ES-I3 (cell line): ENCODE data around the gene POGZ.
A peak's percentile ranks its signal among the peaks of the same experiment; 100 is the strongest.

Source experiments
- H3K36me3 ChIP-seq: 2 replicates; pipeline ENCODE4 v1.6.1; 2013; ENCODE audit warnings: mild to moderate bottlenecking, low read length, control low read depth, moderate library complexity; ENCODE audit not compliant: insufficient read depth
- H3K4me1 ChIP-seq: 2 replicates; pipeline ENCODE4 v1.6.1; 2013; ENCODE audit warnings: mild to moderate bottlenecking, control low read depth, low read length; ENCODE audit not compliant: insufficient read depth
- H3K9ac ChIP-seq: 2 replicates; pipeline ENCODE4 v1.6.1; 2013; ENCODE audit warnings: low read depth, mild to moderate bottlenecking, low read length, moderate library complexity
- H3K9me3 ChIP-seq: 2 replicates; pipeline ENCODE4 v1.6.1; 2013; ENCODE audit warnings: mild to moderate bottlenecking, low read length, moderate library complexity; ENCODE audit not compliant: control insufficient read depth, insufficient read depth

The POGZ gene, protein sequence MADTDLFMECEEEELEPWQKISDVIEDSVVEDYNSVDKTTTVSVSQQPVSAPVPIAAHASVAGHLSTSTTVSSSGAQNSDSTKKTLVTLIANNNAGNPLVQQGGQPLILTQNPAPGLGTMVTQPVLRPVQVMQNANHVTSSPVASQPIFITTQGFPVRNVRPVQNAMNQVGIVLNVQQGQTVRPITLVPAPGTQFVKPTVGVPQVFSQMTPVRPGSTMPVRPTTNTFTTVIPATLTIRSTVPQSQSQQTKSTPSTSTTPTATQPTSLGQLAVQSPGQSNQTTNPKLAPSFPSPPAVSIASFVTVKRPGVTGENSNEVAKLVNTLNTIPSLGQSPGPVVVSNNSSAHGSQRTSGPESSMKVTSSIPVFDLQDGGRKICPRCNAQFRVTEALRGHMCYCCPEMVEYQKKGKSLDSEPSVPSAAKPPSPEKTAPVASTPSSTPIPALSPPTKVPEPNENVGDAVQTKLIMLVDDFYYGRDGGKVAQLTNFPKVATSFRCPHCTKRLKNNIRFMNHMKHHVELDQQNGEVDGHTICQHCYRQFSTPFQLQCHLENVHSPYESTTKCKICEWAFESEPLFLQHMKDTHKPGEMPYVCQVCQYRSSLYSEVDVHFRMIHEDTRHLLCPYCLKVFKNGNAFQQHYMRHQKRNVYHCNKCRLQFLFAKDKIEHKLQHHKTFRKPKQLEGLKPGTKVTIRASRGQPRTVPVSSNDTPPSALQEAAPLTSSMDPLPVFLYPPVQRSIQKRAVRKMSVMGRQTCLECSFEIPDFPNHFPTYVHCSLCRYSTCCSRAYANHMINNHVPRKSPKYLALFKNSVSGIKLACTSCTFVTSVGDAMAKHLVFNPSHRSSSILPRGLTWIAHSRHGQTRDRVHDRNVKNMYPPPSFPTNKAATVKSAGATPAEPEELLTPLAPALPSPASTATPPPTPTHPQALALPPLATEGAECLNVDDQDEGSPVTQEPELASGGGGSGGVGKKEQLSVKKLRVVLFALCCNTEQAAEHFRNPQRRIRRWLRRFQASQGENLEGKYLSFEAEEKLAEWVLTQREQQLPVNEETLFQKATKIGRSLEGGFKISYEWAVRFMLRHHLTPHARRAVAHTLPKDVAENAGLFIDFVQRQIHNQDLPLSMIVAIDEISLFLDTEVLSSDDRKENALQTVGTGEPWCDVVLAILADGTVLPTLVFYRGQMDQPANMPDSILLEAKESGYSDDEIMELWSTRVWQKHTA (N-terminal part only)

DNA sequence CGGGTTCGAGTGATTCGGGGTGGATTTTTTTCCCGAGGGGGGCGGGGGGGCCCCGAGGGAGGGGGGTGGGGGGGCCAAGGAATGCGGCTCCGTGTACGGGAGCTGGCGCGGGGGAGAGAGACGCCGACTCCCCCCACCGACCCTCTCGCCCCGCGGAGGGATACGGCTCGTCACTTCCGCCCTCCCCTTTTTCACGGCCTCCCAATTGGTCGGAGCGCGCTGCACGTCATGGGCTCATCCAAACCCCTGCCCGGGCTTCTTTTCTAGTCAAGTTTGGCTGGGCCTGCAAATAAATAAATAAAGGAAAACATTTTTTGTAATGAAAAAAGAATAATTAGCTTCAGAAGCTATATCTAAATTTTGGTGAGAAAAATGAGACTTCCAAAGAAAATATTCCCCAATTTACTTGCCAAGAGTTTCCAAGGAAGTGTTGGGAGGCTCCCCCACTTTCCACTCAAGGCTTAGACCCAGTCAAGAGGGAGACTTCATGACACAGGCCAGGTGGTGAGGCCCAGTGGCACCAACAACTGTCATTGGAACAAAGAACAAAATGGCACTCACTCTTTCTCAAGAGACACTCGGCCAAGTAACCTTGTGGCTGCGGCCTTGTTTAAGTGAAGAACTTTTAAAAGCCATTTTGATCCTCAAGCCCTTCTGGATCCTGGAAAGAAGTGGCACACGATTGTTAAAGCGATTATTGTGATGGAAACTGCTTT, at the start of gene POGZ:
TSS of gene POGZ (minus strand) at position 164 of the 716 bp plus-strand sequence. CDS start 17,290 bp downstream, outside the sequence.
- Histone ChIP-seq H3K9me3 (no peaks in the 10 kb centered on the region), H3K4me1 (peaks cover 5% of the 10 kb centered on the region), H3K36me3 (no peaks in the 10 kb centered on the region), H3K9ac (peak within 1 kb of the TSS; percentile 87)

DNA sequence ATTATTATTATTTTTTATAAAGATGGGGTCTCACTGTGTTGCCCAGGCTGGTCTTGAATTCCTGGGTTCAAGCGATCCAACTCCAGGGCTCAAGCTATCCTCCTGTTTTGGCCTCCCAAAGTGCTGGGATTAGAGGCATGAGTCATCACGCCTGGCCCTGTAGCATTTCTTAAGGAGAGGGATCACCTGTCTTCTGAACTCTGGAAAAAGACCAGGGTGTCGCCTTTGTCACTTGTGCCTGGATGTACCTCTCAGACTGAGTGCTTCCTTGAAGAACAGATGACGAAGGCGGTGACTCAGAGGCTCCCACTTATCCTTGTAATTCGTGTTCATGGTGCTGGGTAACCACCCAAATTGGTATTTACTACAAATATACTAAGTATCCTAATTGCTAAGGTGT, 49.5 kb upstream of the POGZ start:
- Histone ChIP-seq H3K9ac (no peak overlapping the region), H3K4me1 (peaks cover 16% of the 10 kb centered on the region), H3K36me3 (no peaks in the 10 kb centered on the region), H3K9me3 (no peaks in the 10 kb centered on the region)

DNA sequence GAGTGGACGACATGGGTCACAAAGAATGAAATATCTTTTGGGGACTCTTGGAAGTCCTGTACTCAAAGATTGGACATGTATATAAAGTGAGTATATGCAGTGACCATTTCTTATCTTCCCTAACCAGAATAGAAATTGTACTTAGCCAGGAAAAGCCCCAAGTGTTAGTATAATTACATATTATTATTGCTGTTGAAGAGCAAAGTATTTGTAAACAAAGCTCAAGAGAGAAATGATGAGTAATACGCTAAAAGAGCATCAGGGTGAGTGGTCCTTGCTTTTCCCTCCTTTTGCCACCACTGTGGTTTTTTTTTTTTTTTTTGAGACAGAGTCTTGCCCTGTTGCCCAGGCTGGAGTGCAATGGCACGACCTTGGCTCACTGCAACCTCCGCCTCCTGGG, 45.5 kb upstream of the POGZ start:
- Histone ChIP-seq H3K4me1 (no peaks in the 10 kb centered on the region; the same call in 1 of the 2 replicates), H3K9me3 (no peaks in the 10 kb centered on the region), H3K36me3 (no peaks in the 10 kb centered on the region), H3K9ac (no peak overlapping the region)

DNA sequence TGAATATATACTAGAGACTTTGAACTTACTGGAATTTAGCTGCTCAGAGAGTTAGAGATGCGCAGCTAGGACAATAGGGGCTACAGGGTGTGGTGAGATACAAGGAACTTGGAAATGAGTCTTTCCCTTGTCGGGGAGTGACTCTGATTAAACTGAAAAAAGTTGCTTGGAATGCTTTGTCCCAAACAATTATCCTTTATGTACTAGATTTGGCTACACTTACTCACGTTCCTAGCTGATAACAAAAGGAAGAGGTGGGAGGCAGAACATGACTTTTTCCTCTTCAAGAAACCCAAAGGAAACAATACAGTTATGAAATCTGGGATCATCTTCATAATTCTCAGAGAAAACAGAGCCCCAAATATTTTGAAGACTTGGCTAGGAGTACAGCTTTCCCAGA, 45.0 kb upstream of the POGZ start:
- H3K9me3 ChIP-seq: no peaks in the 10 kb centered on the region
- H3K9ac ChIP-seq: no peak overlapping the region
- H3K4me1 ChIP-seq: no peaks in the 10 kb centered on the region; the same call in 1 of the 2 replicates
- no peaks in the 10 kb centered on the region for H3K36me3 ChIP-seq

DNA sequence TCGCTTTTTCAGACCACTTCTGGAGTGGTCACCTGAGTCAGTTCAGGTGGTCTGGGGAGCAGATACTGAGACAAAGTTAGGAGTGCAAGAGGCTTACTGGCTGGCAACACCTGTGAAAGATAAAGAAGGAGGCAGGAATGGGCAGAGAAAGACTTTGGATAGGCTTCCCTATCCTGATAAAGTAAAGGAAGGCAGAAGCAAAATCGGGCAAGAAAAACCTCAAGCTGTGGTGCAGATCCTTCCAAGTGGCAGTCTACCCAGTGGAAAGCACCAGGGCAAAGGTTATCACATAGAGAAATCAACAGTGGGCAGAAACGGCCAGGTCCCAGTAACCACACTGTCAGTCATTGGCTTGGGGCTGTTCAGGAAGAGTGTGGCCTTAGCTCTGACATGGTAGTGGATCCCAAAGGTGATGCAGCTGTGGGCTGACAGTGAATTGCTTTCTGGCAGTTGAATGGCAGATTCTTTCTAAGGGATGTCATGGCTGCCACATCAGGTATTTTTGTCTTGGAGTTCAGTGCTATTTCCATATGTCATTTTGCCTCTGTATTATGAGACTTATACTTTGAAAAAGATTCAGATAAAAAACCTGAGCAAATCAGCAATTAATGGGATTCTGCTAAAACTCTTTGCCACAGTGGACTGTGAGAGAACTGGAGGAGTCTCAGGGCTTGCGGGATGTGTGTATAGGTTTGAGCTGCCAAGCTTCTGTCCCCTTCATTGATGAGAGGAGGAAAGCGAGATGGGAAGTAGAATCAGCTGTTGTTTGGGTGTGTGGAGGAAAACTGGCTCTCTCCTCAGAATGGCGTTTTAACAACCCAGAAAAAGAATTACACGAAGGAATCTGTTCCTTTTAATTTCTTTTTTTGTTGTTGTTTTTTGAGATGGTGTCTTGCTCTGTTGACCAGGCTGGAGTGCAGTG, 43.8 kb upstream of the POGZ start:
- Histone ChIP-seq H3K9me3 (no peaks in the 10 kb centered on the region), H3K9ac (no peak overlapping the region), H3K36me3 (no peaks in the 10 kb centered on the region), H3K4me1 (no peaks in the 10 kb centered on the region; the same call in 1 of the 2 replicates)

DNA sequence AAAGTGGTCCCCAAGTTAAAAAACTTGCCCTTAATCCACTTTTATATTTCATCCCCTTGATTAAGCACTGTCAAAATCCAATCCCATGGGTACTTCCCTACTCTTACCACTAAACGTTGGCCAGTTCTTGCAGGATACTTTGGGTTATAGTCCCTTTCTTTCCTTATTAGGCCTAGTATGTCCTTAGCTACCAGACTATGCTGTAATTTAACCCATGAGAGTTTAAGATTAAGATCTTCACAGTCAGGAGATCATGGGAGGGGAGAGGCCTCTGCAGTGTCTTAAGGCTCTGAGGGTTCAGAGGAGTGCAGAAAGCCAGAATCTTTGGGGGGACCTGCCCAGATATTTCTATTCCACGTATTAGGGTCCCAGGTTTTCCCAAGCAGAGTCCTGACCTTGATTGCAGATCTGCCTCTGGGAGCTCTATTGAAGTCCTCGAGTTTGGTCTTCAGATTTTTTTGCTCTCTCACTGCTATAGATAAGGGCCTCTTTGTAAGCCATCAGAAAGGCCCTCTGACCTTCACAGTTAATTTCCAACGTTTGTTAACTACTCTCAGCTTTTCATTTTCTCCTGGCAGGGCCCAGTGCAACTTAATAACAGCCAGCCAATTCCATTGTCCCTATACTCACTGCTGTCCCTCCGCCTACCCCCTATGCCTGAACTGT, 42.9 kb upstream of the POGZ start:
- H3K4me1 ChIP-seq: no peaks in the 10 kb centered on the region; the same call in 1 of the 2 replicates
- no peaks in the 10 kb centered on the region for H3K9me3 ChIP-seq
- no peaks in the 10 kb centered on the region for H3K36me3 ChIP-seq
- H3K9ac ChIP-seq: no peak overlapping the region

DNA sequence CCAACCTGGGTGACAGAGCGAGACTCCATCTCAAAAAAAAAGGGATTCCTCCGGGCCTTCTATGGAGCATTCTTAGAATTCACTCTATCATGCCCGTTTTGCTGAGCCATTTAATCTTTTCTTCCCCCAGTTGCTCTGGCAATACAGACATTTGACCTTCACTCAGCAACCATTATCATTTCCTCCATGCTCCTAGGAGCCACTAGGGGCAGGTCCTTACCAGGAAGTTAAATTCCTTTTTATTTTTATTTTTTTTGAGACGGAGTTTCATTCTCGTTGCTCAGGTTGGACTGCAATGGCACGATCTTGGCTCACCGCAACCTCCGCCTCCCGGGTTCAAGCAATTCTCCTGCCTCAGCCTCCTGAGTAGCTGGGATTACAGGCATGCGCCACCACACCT, 42.2 kb upstream of the POGZ start:
- Histone ChIP-seq H3K36me3 (no peaks in the 10 kb centered on the region), H3K9me3 (no peaks in the 10 kb centered on the region), H3K4me1 (no peaks in the 10 kb centered on the region; the same call in 1 of the 2 replicates), H3K9ac (no peak overlapping the region)

DNA sequence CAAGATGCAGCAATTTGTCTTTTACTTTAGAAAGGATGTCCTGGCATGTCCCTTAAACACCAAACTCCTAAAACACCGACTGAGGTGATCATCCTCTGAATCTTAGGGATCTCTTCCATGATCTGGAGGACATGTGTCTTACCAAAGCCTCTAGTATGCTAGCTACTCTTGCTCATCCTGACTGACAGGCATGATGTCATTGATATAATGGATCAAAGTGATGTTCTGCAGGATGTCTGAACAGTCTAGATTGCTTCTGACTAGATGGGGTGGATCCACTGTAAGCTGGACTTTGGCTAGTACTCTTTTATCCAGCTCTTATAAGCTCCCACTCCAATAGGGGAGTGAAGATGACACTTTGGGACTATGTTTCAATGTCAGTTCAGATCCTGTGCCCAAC, 40.6 kb upstream of the POGZ start:
- H3K4me1 ChIP-seq: peaks cover 3% of the 10 kb centered on the region; the same call in 1 of the 2 replicates
- H3K9me3 ChIP-seq: no peaks in the 10 kb centered on the region

DNA sequence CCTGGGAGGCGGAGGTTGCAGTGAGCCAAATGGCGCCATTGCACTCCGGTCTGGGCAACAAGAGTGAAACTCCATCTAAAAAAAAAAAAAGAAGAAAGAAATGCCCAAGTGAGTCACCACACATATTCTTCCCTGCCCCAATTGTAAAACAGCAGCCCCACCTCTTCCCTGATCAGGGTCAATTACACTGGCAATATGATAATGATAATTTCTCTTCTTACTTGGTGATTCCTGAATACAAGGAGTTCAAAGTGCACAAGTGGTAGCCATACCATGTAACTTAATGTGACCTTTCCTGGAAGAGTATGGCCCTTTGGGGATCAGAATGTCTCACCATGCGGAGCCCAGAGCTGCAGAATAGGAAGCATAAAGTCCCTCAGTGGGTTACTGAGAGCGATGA, 40.1 kb upstream of the POGZ start:
- no peak overlapping the region for H3K9ac ChIP-seq
- H3K9me3 ChIP-seq: no peaks in the 10 kb centered on the region
- H3K36me3 ChIP-seq: no peaks in the 10 kb centered on the region
- peaks cover 3% of the 10 kb centered on the region; the same call in 1 of the 2 replicates for H3K4me1 ChIP-seq

More for the DNA sequence above, 40.6 kb upstream of the POGZ start:
- Histone ChIP-seq H3K36me3 (no peaks in the 10 kb centered on the region), H3K9ac (no peak overlapping the region)

DNA sequence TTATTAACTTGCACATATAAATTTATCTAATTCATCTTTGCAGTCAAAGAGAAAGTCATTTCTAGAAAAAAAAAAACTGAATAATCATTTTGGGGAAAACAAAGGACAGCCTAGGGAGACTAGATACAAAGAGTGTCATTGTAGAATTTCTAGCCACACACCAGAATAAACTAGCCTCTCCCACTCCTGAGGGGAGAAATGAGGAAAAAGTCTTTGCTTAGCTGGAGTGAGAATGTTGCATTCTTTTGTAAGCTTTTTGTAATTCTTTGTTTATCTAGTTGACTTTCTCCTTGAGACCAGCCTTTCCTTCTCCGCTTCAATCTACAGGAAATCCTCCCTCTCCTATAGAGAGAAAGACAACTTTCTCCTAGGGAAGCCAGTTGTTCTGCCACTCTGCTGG, 36.0 kb upstream of the POGZ start:
- peaks cover 3% of the 10 kb centered on the region; the same call in 1 of the 2 replicates for H3K4me1 ChIP-seq
- H3K9ac ChIP-seq: no peak overlapping the region
- H3K9me3 ChIP-seq: no peaks in the 10 kb centered on the region
- H3K36me3 ChIP-seq: no peaks in the 10 kb centered on the region

DNA sequence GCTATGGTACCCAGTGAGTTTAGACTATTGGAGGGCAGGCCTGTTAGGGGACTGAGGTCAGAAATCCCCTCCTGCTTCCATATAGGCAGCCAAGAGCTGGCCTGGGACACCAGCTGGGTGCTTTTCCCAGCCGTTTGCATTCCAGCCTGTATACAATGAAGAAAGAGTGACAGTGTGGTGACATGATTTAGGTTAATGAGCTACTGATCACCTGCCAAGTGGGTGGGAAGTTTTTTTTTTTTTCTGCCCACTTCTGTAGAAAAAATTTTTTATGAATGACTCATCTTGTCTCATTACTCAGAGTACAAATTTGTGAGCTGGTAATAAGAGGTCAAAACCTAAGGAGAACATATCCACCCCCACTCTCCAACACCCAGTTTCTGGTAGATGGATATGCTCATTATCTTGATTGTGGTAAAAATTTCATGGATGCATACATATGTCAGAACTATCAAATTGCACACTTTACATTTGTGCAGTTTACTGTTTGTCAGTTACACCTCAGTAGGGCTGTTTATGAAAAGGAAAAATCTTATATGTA, 35.5 kb upstream of the POGZ start:
- Histone ChIP-seq H3K36me3 (no peaks in the 10 kb centered on the region), H3K9ac (no peak overlapping the region), H3K4me1 (peaks cover 3% of the 10 kb centered on the region; the same call in 1 of the 2 replicates), H3K9me3 (no peaks in the 10 kb centered on the region)

DNA sequence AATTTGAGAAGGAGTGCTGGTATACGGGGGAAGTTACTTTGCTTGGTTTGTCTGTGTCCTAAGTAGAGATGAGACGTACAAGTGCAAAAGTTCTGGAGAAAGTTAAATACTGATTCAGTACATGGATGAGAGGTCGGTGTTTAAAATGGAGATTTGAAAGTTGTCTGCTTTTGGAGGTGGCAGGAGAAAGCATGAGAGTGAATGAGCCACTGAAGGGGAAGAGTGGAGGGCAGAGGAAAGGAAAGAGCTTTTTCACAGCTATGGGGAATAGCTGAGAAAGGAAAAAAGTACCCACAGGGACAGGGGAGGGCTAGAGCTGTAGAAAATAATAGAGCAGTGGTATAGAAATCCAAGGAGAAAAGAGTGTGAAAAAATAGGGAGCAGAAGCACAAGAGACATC, 33.7 kb upstream of the POGZ start:
- Histone ChIP-seq H3K9me3 (no peaks in the 10 kb centered on the region), H3K9ac (no peak overlapping the region), H3K36me3 (no peaks in the 10 kb centered on the region), H3K4me1 (peaks cover 3% of the 10 kb centered on the region; the same call in 1 of the 2 replicates)
